RPMI7951 (cell line): ENCODE measurements around the gene DNAH8. TPM values are rescaled to one million over a fixed set of nuclear protein-coding genes. Genes with fewer than 3 reads are reported as not detected.

ENCODE experiments used
- DNase-seq: peaks from one replicate; pipeline ENCODE4 v3.0.0-alpha.2; 2012; ENCODE audit warnings: low read depth
- total RNA-seq: library from RNA; depleted of rRNA; stranded (reverse); fragments of >200 nt; shearing (Covaris generic); gene quantifications from 2 replicates; pipeline ENCODE4 v1.2.3, GENCODE V29; 2014; rRNA removed

Gene DNAH8
- total RNA-seq, 1 experiment from 2014 or later = under 0.01 TPM

GRCh38 chr6:39075010-39075686 lies 360.0 kb downstream of the DNAH8 start:
- no peak for DNase-seq

GRCh38 chr6:39075807-39076622 lies 360.9 kb downstream of the DNAH8 start:
- DNase-seq = no peak

GRCh38 chr6:39076623-39077535 lies 361.8 kb downstream of the DNAH8 start:
- DNase-seq = no peak

- no peak for DNase-seq
Observed at GRCh38 chr6:39077882-39078594, 362.9 kb downstream of the DNAH8 start.

GRCh38 chr6:39078695-39079094 lies 363.6 kb downstream of the DNAH8 start:
- DNase-seq = no peak

- no peak for DNase-seq
Observed at GRCh38 chr6:39079197-39080125, 364.4 kb downstream of the DNAH8 start.

Other genes with a start within 250 kb of the DNAH8 start
- 2.8 and 3.4 TPM in 2 replicates for gene BTBD9, start 75.4 kb upstream of the DNAH8 start, total RNA-seq
- gene GLO1, start 12.2 kb upstream of the DNAH8 start, total RNA-seq = 224 and 263 TPM in 2 replicates